GM19468 (cell line): ENCODE data around the gene PGAP1.
A peak's percentile ranks its signal among the peaks of the same experiment; 100 is the strongest.

Experiments
- ATAC-seq: cut with Tn5 transposase; IDR thresholded peaks from one replicate; pipeline ENCODE4 v1.9.1; 2021; ENCODE audit warnings: mild to moderate bottlenecking, moderate library complexity, moderate number of reproducible peaks; ENCODE audit not compliant: unreplicated experiment; ENCODE audit errors: extremely low read depth

The PGAP1 gene

DNA sequence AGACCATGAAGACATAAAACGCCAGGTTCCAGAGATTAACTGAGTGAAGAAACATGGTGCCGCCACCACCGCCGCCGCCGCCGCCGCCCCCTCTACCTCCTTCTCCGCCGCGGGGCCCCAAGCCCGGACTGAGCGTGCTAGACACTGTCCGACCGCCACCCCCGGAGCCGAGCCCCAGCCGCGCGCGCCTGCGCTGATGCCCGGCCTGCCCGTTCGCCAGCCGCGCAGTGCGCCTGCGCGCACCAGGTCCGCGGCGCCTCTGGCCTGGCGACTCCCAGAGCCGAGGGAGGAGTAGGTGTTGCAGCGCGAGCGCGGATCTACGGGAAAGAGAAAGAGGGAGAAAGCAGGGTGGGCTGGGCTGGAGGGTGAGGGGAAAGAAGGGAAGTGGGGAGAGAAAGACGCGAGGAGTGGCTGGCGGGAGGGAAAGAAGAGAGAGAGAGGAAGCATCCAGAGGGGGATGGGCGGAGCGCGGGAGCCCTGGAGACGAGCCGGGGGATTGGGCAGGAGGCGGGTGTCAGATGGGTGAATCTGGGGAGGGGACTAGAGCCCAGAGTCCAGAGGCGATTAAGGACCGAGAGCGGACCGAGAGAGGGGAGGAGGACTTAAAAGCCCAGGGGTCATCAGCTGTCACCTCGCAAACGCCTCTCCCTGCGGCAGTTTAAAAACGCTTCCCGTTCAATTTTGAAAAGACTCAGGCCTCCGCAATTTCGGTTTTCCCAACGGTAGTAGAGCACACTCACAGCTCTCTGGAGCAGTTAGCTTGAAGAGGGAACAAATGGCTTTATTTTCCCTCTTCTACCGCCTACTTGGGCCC, at the start of gene PGAP1:
Gene PGAP1, minus strand, starts transcription at position 146 of the 814 bp plus-strand sequence. Its CDS starts 91 bp downstream, at position 55.
- peak; percentile 91 for ATAC-seq

- ATAC-seq: no peak
These were observed 48.5 kb upstream of the PGAP1 start for GRCh38 chr2:196974970-196975369.

GRCh38 chr2:196971574-196972279, 45.2 kb upstream of the PGAP1 start:
- ATAC-seq: no peak

- ATAC-seq: no peak
These were observed 43.6 kb upstream of the PGAP1 start for GRCh38 chr2:196970099-196970498.

DNA sequence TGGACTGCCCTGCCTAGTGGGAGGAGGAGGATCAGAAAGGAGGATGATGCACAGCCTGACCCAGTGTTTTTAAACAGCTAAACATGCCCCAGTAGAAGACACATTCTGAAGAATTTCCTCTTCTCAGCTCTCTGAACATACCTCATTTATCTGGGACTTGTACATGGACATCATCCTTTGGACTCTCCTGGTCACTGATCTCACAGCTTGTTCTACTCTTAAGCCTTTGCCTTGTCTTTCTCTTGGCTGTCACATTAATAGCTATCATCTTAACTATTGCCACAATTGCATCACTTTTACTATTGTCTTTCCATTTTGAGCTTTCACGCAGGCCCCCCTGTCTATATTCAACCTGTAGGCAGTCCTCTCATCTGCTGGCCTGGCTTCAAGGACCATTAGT, 42.0 kb upstream of the PGAP1 start:
- no peak for ATAC-seq

DNA sequence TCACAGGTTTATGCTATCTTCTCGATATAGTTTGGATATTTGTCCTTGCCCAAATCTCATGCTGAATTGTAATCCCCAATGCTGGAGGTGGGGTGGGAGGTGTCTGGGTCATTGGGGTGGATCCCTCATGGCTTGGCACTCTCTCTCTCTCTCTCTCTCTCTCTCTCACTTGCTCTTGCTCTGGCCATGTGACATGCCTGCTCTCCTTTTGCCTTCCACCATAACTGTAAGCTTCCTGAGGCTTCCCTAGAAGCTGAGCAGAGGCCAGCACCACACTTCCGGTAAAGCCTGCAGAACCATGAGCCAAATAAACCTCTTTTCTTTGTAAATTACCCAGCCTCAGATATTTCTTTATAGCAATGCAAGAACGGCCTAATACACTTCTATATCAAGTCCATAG, 41.3 kb upstream of the PGAP1 start:
- no peak for ATAC-seq

GRCh38 chr2:196967116-196967515, 40.6 kb upstream of the PGAP1 start:
- ATAC-seq: no peak

- ATAC-seq: no peak
These were observed 39.6 kb upstream of the PGAP1 start for GRCh38 chr2:196966061-196966460.

DNA sequence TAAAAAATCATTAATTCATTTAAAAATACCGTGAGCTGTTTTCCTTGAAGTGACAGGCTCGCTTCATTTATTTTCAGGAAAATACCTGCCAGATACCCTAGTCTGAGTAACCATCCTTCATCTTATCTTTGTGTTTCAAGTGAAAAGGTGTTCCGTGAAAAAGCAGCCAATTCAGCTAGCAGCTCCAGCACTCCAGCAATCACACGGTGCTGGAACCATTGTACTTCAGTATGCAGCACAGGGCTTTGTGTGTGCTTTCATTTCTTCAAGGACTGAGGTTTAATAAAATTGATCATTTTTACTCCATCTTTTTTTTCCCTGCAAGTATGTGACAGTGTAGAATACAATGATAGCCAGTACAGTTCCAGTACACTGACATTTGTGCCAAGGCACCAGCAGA, 39.1 kb upstream of the PGAP1 start:
- ATAC-seq: no peak

- ATAC-seq: no peak
These were observed 37.5 kb upstream of the PGAP1 start for GRCh38 chr2:196963961-196964360.

- ATAC-seq: no peak
These were observed 36.5 kb upstream of the PGAP1 start for GRCh38 chr2:196963043-196963442.

- ATAC-seq: no peak
These were observed 35.8 kb upstream of the PGAP1 start for GRCh38 chr2:196962325-196962724.

- ATAC-seq: peak; percentile 97
These were observed 35.4 kb upstream of the PGAP1 start for GRCh38 chr2:196961889-196962288.

GRCh38 chr2:196959734-196960338, 33.3 kb upstream of the PGAP1 start:
- ATAC-seq: no peak

GRCh38 chr2:196959281-196959680, 32.8 kb upstream of the PGAP1 start:
- no peak for ATAC-seq

DNA sequence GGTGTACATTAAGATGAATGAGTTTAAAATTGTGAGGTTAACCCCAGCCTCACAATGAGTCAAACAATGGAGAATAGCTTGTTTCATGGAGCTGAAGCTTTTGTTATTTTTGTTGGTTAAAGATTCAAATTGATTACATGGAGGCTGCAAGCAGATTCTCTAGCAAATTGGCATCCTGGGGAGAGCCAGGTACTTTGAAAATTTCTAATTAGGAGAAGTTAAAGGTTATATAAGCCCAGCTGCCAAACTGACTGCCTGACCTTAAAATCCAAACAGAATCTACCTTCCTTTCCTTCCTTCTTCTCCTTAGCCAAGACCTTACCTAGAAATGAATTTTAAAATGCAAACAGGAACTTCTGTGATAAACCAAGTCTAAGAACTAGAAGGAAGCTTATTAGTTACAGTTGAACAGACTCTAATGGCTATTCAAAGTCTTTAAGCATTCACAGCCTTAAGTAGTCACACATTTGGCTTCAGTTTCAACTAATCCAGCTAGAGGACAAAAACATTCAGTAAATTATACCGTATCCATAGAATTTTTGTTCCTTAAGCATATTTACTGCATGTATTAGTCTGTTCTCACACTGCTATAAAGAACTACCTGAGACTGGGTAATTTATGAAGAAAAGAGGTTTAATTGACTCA, 31.5 kb upstream of the PGAP1 start:
- no peak for ATAC-seq

DNA sequence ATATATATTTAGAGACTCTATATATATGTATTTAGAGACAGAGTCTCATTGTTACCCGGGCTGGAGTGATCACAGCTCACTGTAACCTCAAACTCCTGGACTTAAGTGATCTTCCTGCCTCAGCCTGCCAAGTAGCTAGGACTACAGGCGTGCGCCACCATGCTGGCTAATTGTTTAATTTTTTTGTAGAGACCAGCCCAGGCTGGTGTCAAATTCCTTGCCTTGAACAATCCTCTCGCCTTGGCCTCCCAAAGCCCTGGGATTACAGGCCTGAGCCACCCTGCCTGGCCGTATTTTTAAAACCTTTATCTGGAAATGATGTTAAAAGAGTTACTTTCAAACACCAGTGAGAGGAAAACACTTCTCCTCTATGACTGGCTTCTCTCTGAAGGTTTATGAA, 30.9 kb upstream of the PGAP1 start:
- ATAC-seq: no peak

- ATAC-seq: no peak
These were observed 29.6 kb upstream of the PGAP1 start for GRCh38 chr2:196956069-196956468.

DNA sequence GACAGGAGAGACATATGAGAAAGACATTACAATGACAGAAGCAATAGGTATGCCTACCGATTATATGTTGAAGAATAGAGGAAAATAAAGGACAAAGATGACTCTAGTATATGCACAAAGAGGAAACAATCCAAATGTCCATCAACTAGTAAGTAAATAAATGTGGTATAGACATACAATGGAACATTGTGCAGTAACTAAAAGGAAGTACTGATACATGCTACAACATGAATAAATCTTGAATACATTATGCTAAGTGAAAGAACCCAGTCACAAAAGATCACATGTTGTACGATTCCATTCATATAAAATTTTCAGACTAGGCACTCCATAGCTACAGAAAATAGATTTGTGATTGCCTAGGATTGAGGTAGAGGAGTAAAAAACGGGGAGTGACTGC, 28.5 kb upstream of the PGAP1 start:
- no peak for ATAC-seq

GRCh38 chr2:196954001-196954400, 27.5 kb upstream of the PGAP1 start:
- no peak for ATAC-seq

- ATAC-seq: no peak
These were observed 26.4 kb upstream of the PGAP1 start for GRCh38 chr2:196952936-196953335.
